ENCODE measurements around the gene GPC5.

The GPC5 gene

GRCh38 chr13:91531646-91532045 lies 133.2 kb downstream of the GPC5 start:
- TF ChIP-seq CTCF (IDR thresholded peaks at IDR 0.05; ENCODE audit: low read length), result no peak
- no peak for TF ChIP-seq EZH2 (IDR thresholded peaks at IDR 0.05; ENCODE audit: borderline replicate concordance, low read length)
- no peak overlapping the region for H3K9ac ChIP-seq (ENCODE audit: low read length)
- no peak overlapping the region for H3K4me3 ChIP-seq (ENCODE audit: low read depth, low read length, poor library complexity, severe bottlenecking)
- peaks cover 3% of the 10 kb centered on the region; the same call in 1 of the 2 replicates for H3K27me3 ChIP-seq (ENCODE audit: insufficient read depth, low read length)
- H4K20me1 ChIP-seq (ENCODE audit: insufficient read depth, low read length), result no peaks in the 10 kb centered on the region
- no peaks in the 10 kb centered on the region for H3K9me2 ChIP-seq (ENCODE audit: low read depth, low read length)
- H3K79me2 ChIP-seq (ENCODE audit: insufficient read depth, low read length), result no peaks in the 10 kb centered on the region
- no peaks in the 10 kb centered on the region for H3F3A ChIP-seq (ENCODE audit: insufficient read depth, low read length)
- H3K27ac ChIP-seq (ENCODE audit: low read depth, low read length, poor library complexity, severe bottlenecking), result no peak overlapping the region
- H3K9me3 ChIP-seq (ENCODE audit: low read length), result no peaks in the 10 kb centered on the region
- H3K36me3 ChIP-seq (ENCODE audit: insufficient read depth, low read length), result no peaks in the 10 kb centered on the region
- H2AFZ ChIP-seq (ENCODE audit: low read length), result no peak overlapping the region
- H3K4me2 ChIP-seq (ENCODE audit: low read length), result no peak overlapping the region
- no peaks in the 10 kb centered on the region for H3K4me1 ChIP-seq (ENCODE audit: insufficient read depth, low read length, severe bottlenecking)

GRCh38 chr13:91533354-91533753 lies 134.9 kb downstream of the GPC5 start:
- Histone ChIP-seq H2AFZ (ENCODE audit: low read length) (no peak overlapping the region), H3K9me2 (ENCODE audit: low read depth, low read length) (no peaks in the 10 kb centered on the region), H3K79me2 (ENCODE audit: insufficient read depth, low read length) (no peaks in the 10 kb centered on the region), H3K4me2 (ENCODE audit: low read length) (no peak overlapping the region), H3K36me3 (ENCODE audit: insufficient read depth, low read length) (no peaks in the 10 kb centered on the region), H3K27me3 (ENCODE audit: insufficient read depth, low read length) (peaks cover 3% of the 10 kb centered on the region; the same call in 1 of the 2 replicates), H3K9ac (ENCODE audit: low read length) (no peak overlapping the region), H3K4me3 (ENCODE audit: low read depth, low read length, poor library complexity, severe bottlenecking) (no peak overlapping the region), H3K4me1 (ENCODE audit: insufficient read depth, low read length, severe bottlenecking) (no peaks in the 10 kb centered on the region), H4K20me1 (ENCODE audit: insufficient read depth, low read length) (no peaks in the 10 kb centered on the region), H3K27ac (ENCODE audit: low read depth, low read length, poor library complexity, severe bottlenecking) (no peak overlapping the region), H3K9me3 (ENCODE audit: low read length) (no peaks in the 10 kb centered on the region), H3F3A (ENCODE audit: insufficient read depth, low read length) (no peaks in the 10 kb centered on the region)
- no peak for TF ChIP-seq CTCF (IDR thresholded peaks at IDR 0.05; ENCODE audit: low read length)
- no peak for TF ChIP-seq EZH2 (IDR thresholded peaks at IDR 0.05; ENCODE audit: borderline replicate concordance, low read length)

GRCh38 chr13:91534996-91535395 lies 136.6 kb downstream of the GPC5 start:
- Histone ChIP-seq H3K79me2 (ENCODE audit: insufficient read depth, low read length) (no peaks in the 10 kb centered on the region), H3K4me3 (ENCODE audit: low read depth, low read length, poor library complexity, severe bottlenecking) (no peak overlapping the region), H3K27ac (ENCODE audit: low read depth, low read length, poor library complexity, severe bottlenecking) (no peak overlapping the region), H3K9me3 (ENCODE audit: low read length) (no peaks in the 10 kb centered on the region), H3K36me3 (ENCODE audit: insufficient read depth, low read length) (no peaks in the 10 kb centered on the region), H3F3A (ENCODE audit: insufficient read depth, low read length) (no peaks in the 10 kb centered on the region), H3K4me2 (ENCODE audit: low read length) (no peak overlapping the region), H2AFZ (ENCODE audit: low read length) (no peak overlapping the region), H3K9ac (ENCODE audit: low read length) (no peak overlapping the region), H3K27me3 (ENCODE audit: insufficient read depth, low read length) (peaks cover 3% of the 10 kb centered on the region; the same call in 1 of the 2 replicates), H3K4me1 (ENCODE audit: insufficient read depth, low read length, severe bottlenecking) (no peaks in the 10 kb centered on the region), H4K20me1 (ENCODE audit: insufficient read depth, low read length) (no peaks in the 10 kb centered on the region), H3K9me2 (ENCODE audit: low read depth, low read length) (no peaks in the 10 kb centered on the region)
- TF ChIP-seq EZH2 (IDR thresholded peaks at IDR 0.05; ENCODE audit: borderline replicate concordance, low read length) (no peak), CTCF (IDR thresholded peaks at IDR 0.05; ENCODE audit: low read length) (no peak)

Measured in OCI-LY1 (cell line).